ENCODE results near the gene HSH2D.

HSH2D gene

DNA sequence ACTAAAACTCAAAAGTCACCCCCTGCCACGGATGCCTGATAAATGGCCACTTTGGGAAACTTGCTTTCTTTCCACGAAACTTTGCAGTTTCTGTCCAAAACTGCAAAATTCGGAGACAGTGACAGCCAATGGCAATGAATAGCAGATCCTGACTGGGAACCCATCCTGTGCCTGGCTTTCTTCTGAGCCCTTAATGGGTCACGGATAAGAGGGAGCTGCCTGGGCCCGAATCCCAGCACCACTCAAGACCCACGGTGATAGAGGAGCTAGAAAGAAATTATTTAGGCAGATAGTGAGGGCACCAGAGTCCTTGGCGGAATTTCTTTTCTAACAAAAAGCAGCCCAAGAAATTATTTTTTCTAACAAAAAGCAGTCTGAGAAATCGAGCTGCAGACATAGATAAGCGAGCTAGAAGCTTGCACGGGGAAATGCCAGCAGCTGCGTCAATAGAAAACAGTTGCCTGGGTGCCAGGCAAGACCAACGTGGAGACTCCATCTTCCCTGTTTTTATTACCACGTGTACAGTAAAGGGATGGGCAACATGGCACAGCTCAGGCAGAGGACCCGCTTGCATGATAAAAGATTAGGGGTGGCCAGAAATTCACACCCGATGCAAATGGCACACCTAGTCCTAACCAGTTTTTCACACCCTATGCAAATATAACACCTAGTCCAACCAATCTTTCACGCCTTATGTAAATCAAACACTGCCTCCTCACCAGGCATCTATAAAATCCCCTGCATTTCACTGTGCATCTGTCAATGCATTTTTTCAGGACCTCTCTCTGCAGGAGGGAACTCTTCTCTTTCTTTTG is 7.1 kb upstream of the HSH2D start:
- 0 out of 22 replicates have a peak, but pooled peaks cover 0 to 9% (median 0%) of the 10 kb centered on the region in 11 experiments for H4K20me1 ChIP-seq
- peak overlapping the region in 10 of 11 experiments; percentile 10 to 83 (median 74); a peak in 17 of 22 replicates for H3K4me2 ChIP-seq

GRCh38 chr19:16139752-16140151 is 3.7 kb upstream of the HSH2D start:
- peak overlapping the region; percentile 2 to 95 (median 89); a peak in 20 of 22 replicates for H3K27ac ChIP-seq
- H3K9me3 ChIP-seq (replicated peaks in 1 of 11): peaks cover 0 to 23% (median 0%) of the 10 kb centered on the region in 11 experiments; a peak in 8 of 22 replicates
- H3K9ac ChIP-seq: peak overlapping the region in 10 of 11 experiments; percentile 40 to 79 (median 74); a peak in 20 of 22 replicates
- peak in 9 of 11 experiments; percentile 22 to 78 (median 69); a peak in 11 of 22 replicates for TF ChIP-seq Cebpa-rat (IDR thresholded peaks at IDR 0.05)
- peak overlapping the region; percentile 69 to 94 (median 83) for H3K4me2 ChIP-seq
- peaks cover 0 to 19% (median 11%) of the 10 kb centered on the region in 11 experiments; a peak in 17 of 22 replicates for H3K36me3 ChIP-seq
- peaks cover 60 to 100% (median 97%) of the 10 kb centered on the region in 10 experiments for H3K4me1 ChIP-seq
- no peaks in the 10 kb centered on the region for H3K27me3 ChIP-seq
- peak overlapping the region in 6 of 10 experiments; percentile 9 to 63 (median 36); a peak in 9 of 20 replicates for H3K4me3 ChIP-seq
- H4K20me1 ChIP-seq: no peaks in the 10 kb centered on the region

More for the DNA sequence above, 7.1 kb upstream of the HSH2D start:
- Histone ChIP-seq H3K9ac (peak overlapping the region in 6 of 11 experiments; percentile 10 to 37 (median 19); a peak in 6 of 22 replicates), H3K9me3 (replicated peaks in 1 of 11) (peaks cover 0 to 18% (median 6%) of the 10 kb centered on the region in 11 experiments; a peak in 15 of 22 replicates), H3K4me3 (0 out of 20 replicates have a peak overlapping the region, but pooled peaks of 1 of the 10 experiments have one; percentile 37), H3K4me1 (peaks cover 41 to 100% (median 98%) of the 10 kb centered on the region in 10 experiments), H3K36me3 (peaks cover 30 to 53% (median 44%) of the 10 kb centered on the region in 11 experiments), H3K27ac (peak overlapping the region in 8 of 11 experiments; percentile 9 to 75 (median 41); a peak in 14 of 22 replicates), H3K27me3 (no peaks in the 10 kb centered on the region)
- no peak for TF ChIP-seq Cebpa-rat (IDR thresholded peaks at IDR 0.05)

DNA sequence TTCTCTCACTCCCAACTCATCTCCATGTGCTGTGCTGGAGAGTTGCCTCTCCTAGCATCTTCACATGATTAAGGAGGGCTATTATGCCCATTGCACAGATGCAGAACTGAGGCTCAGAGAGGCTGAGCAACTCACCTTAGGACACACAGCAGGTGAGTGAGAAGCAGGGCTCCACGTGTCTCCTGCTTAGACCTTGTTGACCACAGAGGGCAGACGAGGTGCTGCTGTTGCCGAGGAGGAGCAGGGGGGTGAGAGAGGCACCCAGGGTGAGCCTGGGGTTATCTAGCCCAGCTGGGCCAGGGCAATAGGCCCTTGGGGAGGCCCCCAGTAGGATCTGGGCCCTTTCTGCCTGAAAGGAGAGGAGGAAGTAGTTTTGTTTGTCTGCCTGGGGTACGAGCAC is 2.4 kb upstream of the HSH2D start:
- Histone ChIP-seq H3K4me3 (no peak overlapping the region), H3K4me1 (peaks cover 61 to 100% (median 96%) of the 10 kb centered on the region in 10 experiments), H3K27ac (peak overlapping the region; percentile 80 to 95 (median 89); a peak in 21 of 22 replicates), H3K9me3 (replicated peaks in 1 of 11) (peaks cover 0 to 23% (median 0%) of the 10 kb centered on the region in 11 experiments; a peak in 8 of 22 replicates), H3K27me3 (no peaks in the 10 kb centered on the region), H3K4me2 (peak overlapping the region; percentile 69 to 94 (median 83)), H3K36me3 (peaks cover 0 to 7% (median 0%) of the 10 kb centered on the region in 11 experiments; a peak in 3 of 22 replicates), H4K20me1 (no peaks in the 10 kb centered on the region), H3K9ac (peak overlapping the region; percentile 31 to 79 (median 73); a peak in 19 of 22 replicates)
- TF ChIP-seq Cebpa-rat (IDR thresholded peaks at IDR 0.05): no peak

DNA sequence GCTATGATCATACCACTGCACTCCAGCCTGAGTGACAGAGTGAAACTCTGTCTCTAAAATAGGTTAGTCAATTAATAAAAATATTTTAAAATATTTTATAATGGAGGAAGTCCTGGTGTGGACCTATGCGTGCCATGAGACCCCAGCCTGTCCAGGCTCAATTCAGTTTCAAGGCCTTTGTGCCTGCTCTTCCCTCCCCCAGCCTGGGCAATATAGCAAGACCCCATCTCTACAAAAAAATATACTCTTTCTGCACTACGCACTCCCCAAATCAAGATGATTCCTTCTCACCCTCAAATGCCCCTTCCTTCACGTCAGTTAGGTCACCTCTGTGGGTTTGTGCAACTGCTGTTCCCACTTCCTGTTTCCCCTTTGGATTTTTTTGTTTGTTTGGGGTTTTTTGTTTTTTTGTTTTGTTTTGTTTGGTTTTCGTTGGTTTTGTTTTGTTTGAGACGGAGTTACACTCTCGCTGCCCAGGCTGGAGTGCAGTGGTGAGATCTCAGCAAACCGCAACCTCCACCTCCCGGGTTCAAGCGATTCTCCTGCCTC is 1.4 kb upstream of the HSH2D start:
- peaks cover 0 to 23% (median 0%) of the 10 kb centered on the region in 11 experiments; a peak in 8 of 22 replicates for H3K9me3 ChIP-seq (replicated peaks in 1 of 11)
- peak overlapping the region; percentile 54 to 79 (median 73); a peak in 18 of 22 replicates for H3K9ac ChIP-seq
- no peaks in the 10 kb centered on the region for H3K27me3 ChIP-seq
- H3K4me3 ChIP-seq: peak overlapping the region in 4 of 10 experiments; percentile 0 to 58 (median 14); a peak in 1 of 20 replicates
- peak overlapping the region; percentile 69 to 94 (median 83) for H3K4me2 ChIP-seq
- no peaks in the 10 kb centered on the region for H4K20me1 ChIP-seq
- H3K4me1 ChIP-seq: peaks cover 71 to 100% (median 96%) of the 10 kb centered on the region in 10 experiments
- peaks cover 0 to 11% (median 0%) of the 10 kb centered on the region in 11 experiments; a peak in 3 of 22 replicates for H3K36me3 ChIP-seq
- peak in 5 of 11 experiments; percentile 22 to 61 (median 37); a peak in 2 of 22 replicates for TF ChIP-seq Cebpa-rat (IDR thresholded peaks at IDR 0.05)
- H3K27ac ChIP-seq: peak overlapping the region; percentile 80 to 95 (median 89); a peak in 21 of 22 replicates

DNA sequence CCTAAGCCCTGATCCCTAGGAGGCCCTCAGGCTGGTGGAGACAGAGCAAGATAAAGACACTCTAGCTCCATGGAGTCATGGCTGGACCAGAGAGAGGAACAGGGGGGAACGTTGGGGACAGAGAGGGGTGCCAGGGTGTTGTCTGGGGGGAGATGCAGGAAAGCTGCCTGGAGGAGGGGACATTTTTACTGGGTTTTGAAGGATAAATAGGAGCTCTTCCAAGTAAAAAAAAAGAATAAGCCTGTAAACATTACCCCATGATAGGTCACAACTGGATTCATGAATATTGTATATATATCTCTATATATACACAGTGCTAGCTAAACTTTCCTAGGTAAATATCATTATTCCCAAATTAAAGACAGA is 714 bp downstream of the HSH2D start:
- H3K27ac ChIP-seq: peak overlapping the region; percentile 80 to 95 (median 89); a peak in 20 of 22 replicates
- H3K4me1 ChIP-seq: peaks cover 89 to 100% (median 99%) of the 10 kb centered on the region in 10 experiments
- H3K27me3 ChIP-seq: no peaks in the 10 kb centered on the region
- peaks cover 0 to 25% (median 0%) of the 10 kb centered on the region in 11 experiments; a peak in 6 of 22 replicates for H3K36me3 ChIP-seq
- H3K4me3 ChIP-seq: peak overlapping the region in 9 of 10 experiments; percentile 27 to 68 (median 53); a peak in 15 of 20 replicates
- no peak for TF ChIP-seq Cebpa-rat (IDR thresholded peaks at IDR 0.05)
- H3K4me2 ChIP-seq: peak overlapping the region; percentile 69 to 94 (median 83)
- H3K9me3 ChIP-seq (replicated peaks in 1 of 11): peaks cover 0 to 12% (median 0%) of the 10 kb centered on the region in 11 experiments; a peak in 7 of 22 replicates
- H3K9ac ChIP-seq: peak overlapping the region; percentile 60 to 79 (median 69); a peak in 20 of 22 replicates
- no peaks in the 10 kb centered on the region for H4K20me1 ChIP-seq

DNA sequence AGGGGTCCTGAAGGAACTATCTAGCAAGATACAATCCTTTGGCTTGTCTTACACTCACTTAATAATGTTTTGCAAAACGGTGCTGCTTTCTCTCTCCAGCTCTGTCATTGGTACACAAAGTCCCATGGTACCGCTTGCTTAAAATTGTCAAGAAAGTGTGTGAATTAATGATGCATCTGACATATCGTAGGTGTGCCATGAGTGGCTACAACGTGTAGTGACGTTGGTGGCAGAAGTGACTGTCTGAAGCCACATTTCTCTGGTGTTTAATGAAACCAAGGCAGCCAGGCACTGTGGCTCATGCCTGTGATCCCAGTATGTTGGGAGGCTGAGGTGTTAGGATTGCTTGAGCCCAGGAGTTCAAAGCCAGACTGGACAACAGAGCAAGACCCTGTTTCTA is 2.6 kb downstream of the HSH2D start:
- H3K27me3 ChIP-seq: no peaks in the 10 kb centered on the region
- no peaks in the 10 kb centered on the region for H4K20me1 ChIP-seq
- peak overlapping the region; percentile 58 to 90 (median 83) for H3K4me2 ChIP-seq
- H3K9me3 ChIP-seq (replicated peaks in 1 of 11): peaks cover 0 to 12% (median 0%) of the 10 kb centered on the region in 11 experiments; a peak in 7 of 22 replicates
- H3K9ac ChIP-seq: peak overlapping the region in 6 of 11 experiments; percentile 6 to 79 (median 54); a peak in 7 of 22 replicates
- H3K36me3 ChIP-seq: peaks cover 0 to 40% (median 0%) of the 10 kb centered on the region in 11 experiments; a peak in 7 of 22 replicates
- H3K4me3 ChIP-seq: peak overlapping the region in 5 of 10 experiments; percentile 20 to 68 (median 58); a peak in 6 of 20 replicates
- H3K4me1 ChIP-seq: peaks cover 89 to 100% (median 99%) of the 10 kb centered on the region in 10 experiments
- peak overlapping the region in 9 of 11 experiments; percentile 29 to 95 (median 90); a peak in 14 of 22 replicates for H3K27ac ChIP-seq
- no peak for TF ChIP-seq Cebpa-rat (IDR thresholded peaks at IDR 0.05)

GRCh38 chr19:16148443-16149229 is 5.2 kb downstream of the HSH2D start:
- TF ChIP-seq Cebpa-rat (IDR thresholded peaks at IDR 0.05): no peak
- H3K9ac ChIP-seq: peak overlapping the region; percentile 74 to 82 (median 79); a peak in 21 of 22 replicates
- peak overlapping the region in 4 of 10 experiments; percentile 9 to 45 (median 36); a peak in 8 of 20 replicates for H3K4me3 ChIP-seq
- no peaks in the 10 kb centered on the region for H4K20me1 ChIP-seq
- peaks cover 0 to 65% (median 16%) of the 10 kb centered on the region in 11 experiments; a peak in 18 of 22 replicates for H3K36me3 ChIP-seq
- no peaks in the 10 kb centered on the region for H3K27me3 ChIP-seq
- H3K27ac ChIP-seq: peak overlapping the region; percentile 86 to 95 (median 90)
- H3K4me1 ChIP-seq: peaks cover 72 to 100% (median 92%) of the 10 kb centered on the region in 10 experiments
- H3K9me3 ChIP-seq (replicated peaks in 1 of 11): peaks cover 0 to 11% (median 0%) of the 10 kb centered on the region in 11 experiments; a peak in 5 of 22 replicates
- H3K4me2 ChIP-seq: peak overlapping the region; percentile 69 to 90 (median 83)
